IMR-90 (cell line): ENCODE measurements around the gene LRRC42. TPM values are rescaled to one million over a fixed set of nuclear protein-coding genes. Genes with fewer than 3 reads are reported as not detected.

Source experiments
- ATAC-seq: fragments of 200-7000 bp; cut with Tn5 transposase; 2 replicates; pipeline ENCODE4 v1.9.1; 2020; ENCODE audit warnings: low read depth, mild to moderate bottlenecking, moderate library complexity
- BruUV-seq: library from RNA; stranded (reverse); fragments of 400-500 nt; replicated peaks from 2 replicates; lab custom pipeline; 2021; lab: Mats Ljungman, UMichigan
- CTCF ChIA-PET: fragments of 300-600 bp; formaldehyde crosslinking; extraction: SDS; loops from one replicate; lab custom pipeline; 2021; ENCODE audit warnings: antibody characterized with exemption; lab: Yijun Ruan, JAX
- POLR2A ChIA-PET: fragments of 300-600 bp; sonication (Branson Sonifier 250); formaldehyde crosslinking; loops from one replicate; lab custom pipeline; 2022; ENCODE audit warnings: antibody characterized with exemption; ENCODE audit not compliant: unreplicated experiment; lab: Charles Lee
- DNase-seq: peaks from one replicate; pipeline ENCODE4 v3.0.0; 2013
- H2AFZ ChIP-seq: replicated peaks from 2 replicates; pipeline ENCODE3; 2013; ENCODE audit warnings: low read length, mild to moderate bottlenecking; ENCODE audit not compliant: poor library complexity
- H2AK5ac ChIP-seq: 2 replicates; pipeline ENCODE4 v1.6.1; 2013; ENCODE audit warnings: low read depth, low read length, inconsistent platforms
- H2AK9ac ChIP-seq: replicated peaks from 2 replicates; pipeline ENCODE3; 2013; ENCODE audit warnings: mild to moderate bottlenecking, low read depth, low read length, moderate library complexity; ENCODE audit not compliant: poor library complexity
- H2BK120ac ChIP-seq: 2 replicates; pipeline ENCODE4 v1.6.1; 2013; ENCODE audit warnings: low read depth, low read length, inconsistent platforms
- H2BK15ac ChIP-seq: 3 replicates; pipeline ENCODE4 v1.6.1; 2013; ENCODE audit warnings: low read depth, low read length, inconsistent platforms
- H2BK20ac ChIP-seq: 2 replicates; pipeline ENCODE4 v1.6.1; 2013; ENCODE audit warnings: low read depth, mild to moderate bottlenecking, inconsistent platforms, low read length, moderate library complexity
- H2BK5ac ChIP-seq: 2 replicates; pipeline ENCODE4 v1.6.1; 2013; ENCODE audit warnings: mild to moderate bottlenecking, low read depth, low read length, inconsistent platforms; ENCODE audit not compliant: poor library complexity, severe bottlenecking
- H3K14ac ChIP-seq: replicated peaks from 2 replicates; pipeline ENCODE4 v1.6.1; 2013; ENCODE audit warnings: low read depth, low read length, inconsistent platforms
- H3K18ac ChIP-seq: 2 replicates; pipeline ENCODE4 v1.6.1; 2013; ENCODE audit warnings: low read depth, low read length, control low read depth
- H3K23ac ChIP-seq: 2 replicates; pipeline ENCODE4 v1.6.1; 2013; ENCODE audit warnings: low read depth, low read length, inconsistent platforms
- H3K27ac ChIP-seq: 2 replicates; pipeline ENCODE4 v1.5.1; 2013; ENCODE audit warnings: mild to moderate bottlenecking, control low read depth, low read length; ENCODE audit not compliant: insufficient read depth
- H3K27me3 ChIP-seq: 2 replicates; pipeline ENCODE4 v1.6.1; 2013; ENCODE audit warnings: low read length; ENCODE audit not compliant: control insufficient read depth, insufficient read depth
- H3K36me3 ChIP-seq: 2 replicates; pipeline ENCODE4 v1.6.1; 2013; ENCODE audit warnings: low read length, mixed read lengths; ENCODE audit not compliant: control insufficient read depth, insufficient read depth
- H3K4ac ChIP-seq: 2 replicates; pipeline ENCODE4 v1.6.1; 2013; ENCODE audit warnings: low read depth, low read length, inconsistent platforms
- H3K4me1 ChIP-seq: 2 replicates; pipeline ENCODE4 v1.6.1; 2013; ENCODE audit warnings: low read length, mixed read lengths; ENCODE audit not compliant: control insufficient read depth, insufficient read depth
- H3K4me2 ChIP-seq: 2 replicates; pipeline ENCODE4 v1.6.1; 2013; ENCODE audit warnings: low read depth, mild to moderate bottlenecking, control low read depth, low read length, moderate library complexity
- H3K4me3 ChIP-seq: 2 replicates; pipeline ENCODE4 v1.5.1; 2013; ENCODE audit warnings: low read depth, mild to moderate bottlenecking, control low read depth, low read length, moderate library complexity; ENCODE audit not compliant: insufficient read depth
- H3K56ac ChIP-seq: 2 replicates; pipeline ENCODE4 v1.6.1; 2013; ENCODE audit warnings: low read length, inconsistent platforms; ENCODE audit not compliant: insufficient read depth; ENCODE audit errors: extremely low read depth
- H3K79me1 ChIP-seq, 2 experiments: 2 replicates each; pipeline ENCODE4 v1.6.1; 2013; ENCODE audit warnings: low read length in 2 of 2, inconsistent platforms in 1 of 2, low read depth in 1 of 2
- H3K9ac ChIP-seq: 2 replicates; pipeline ENCODE4 v1.6.1; 2013; ENCODE audit warnings: low read depth, low read length, control low read depth
- H3K9me1 ChIP-seq: 2 replicates; pipeline ENCODE4 v1.6.1; 2013; ENCODE audit warnings: low read length, inconsistent platforms; ENCODE audit not compliant: insufficient read depth
- H3K9me3 ChIP-seq: 2 replicates; pipeline ENCODE4 v1.6.1; 2013; ENCODE audit warnings: low read length; ENCODE audit not compliant: control insufficient read depth, insufficient read depth
- H4K20me1 ChIP-seq: 2 replicates; pipeline ENCODE4 v1.6.1; 2013; ENCODE audit warnings: low read length, inconsistent platforms; ENCODE audit not compliant: insufficient read depth
- H4K5ac ChIP-seq: 2 replicates; pipeline ENCODE4 v1.6.1; 2013; ENCODE audit warnings: mild to moderate bottlenecking, low read depth, low read length, control low read depth
- H4K8ac ChIP-seq, 2 experiments: 2 replicates each; pipeline ENCODE4 v1.6.1; 2013; ENCODE audit warnings: low read depth in 2 of 2, low read length in 2 of 2, control low read depth in 1 of 2, inconsistent platforms in 1 of 2
- H4K91ac ChIP-seq: 2 replicates; pipeline ENCODE4 v1.6.1; 2013; ENCODE audit warnings: low read depth, low read length, inconsistent platforms; ENCODE audit not compliant: insufficient read depth
- BHLHE40 ChIP-seq: fragments of 150-350 bp; IDR thresholded peaks from 2 replicates; pipeline ENCODE4 v1.6.1; 2016; ENCODE audit warnings: mild to moderate bottlenecking, low read depth, low read length
- CHD1 ChIP-seq: IDR thresholded peaks from 2 replicates; pipeline ENCODE4 v1.6.1; 2012; ENCODE audit warnings: low read depth, low read length, improper control_type of control experiment
- FOS ChIP-seq: fragments of 150-350 bp; IDR thresholded peaks from 2 replicates; pipeline ENCODE4 v1.6.1; 2016; ENCODE audit warnings: low read depth, low read length
- NFE2L2 ChIP-seq: fragments of 150-350 bp; IDR thresholded peaks from 2 replicates; pipeline ENCODE4 v1.6.1; 2016; ENCODE audit warnings: low read depth, mild to moderate bottlenecking, low read length
- RCOR1 ChIP-seq: IDR thresholded peaks from 2 replicates; pipeline ENCODE4 v1.6.1; 2012; ENCODE audit warnings: mild to moderate bottlenecking, low read length, improper control_type of control experiment; ENCODE audit not compliant: insufficient replicate concordance
- SMC3 ChIP-seq: fragments of 150-350 bp; IDR thresholded peaks from 2 replicates; pipeline ENCODE4 v1.6.1; 2016; ENCODE audit warnings: low read depth, mild to moderate bottlenecking, antibody characterized with exemption, low read length, moderate library complexity
- WGBS, 2 experiments: methylation state at CpG; one replicate each; pipeline versions ENCODE4 v1.1.5 to v1.1.7; 2013; ENCODE audit warnings: missing lambda C conversion rate in 2 of 2; ENCODE audit not compliant: insufficient read length in 1 of 2; ENCODE audit errors: extremely low coverage in 2 of 2; 5-methylcytosine and 5-hydroxymethylcytosine counted together
- dilution Hi-C: fragments of 300-500 bp; cut with HindIII; formaldehyde crosslinking; loops from one replicate; pipeline ENCODE4 v1.14.3; 2018; ENCODE audit warnings: low sequenced_read_pairs; ENCODE audit not compliant: unreplicated experiment
- in situ Hi-C: fragments of 300-500 bp; cut with MboI; formaldehyde crosslinking; loops from 3 replicates; pipeline ENCODE4 v1.14.3; 2019; ENCODE audit warnings: low sequenced_read_pairs, inconsistent platforms, mixed read lengths
- intact Hi-C: fragments of 100-400 bp; cut with micrococcal nuclease; formaldehyde crosslinking; loops from 2 replicates; pipeline ENCODE4 v1.10.0; 2022
- polyA plus RNA-seq, 3 experiments: library from polyadenylated mRNA; depleted of rRNA; stranded (reverse); fragments of >200 nt; gene quantifications; 2 replicates each; pipeline ENCODE4 v1.2.3, GENCODE V29; 2012; ENCODE audit warnings: low replicate concordance in 1 of 3
- total RNA-seq: library from RNA; depleted of rRNA; stranded (reverse); fragments of >200 nt; gene quantifications from 2 replicates; pipeline ENCODE4 v1.2.3, GENCODE V29; 2012
- TF ChIP-seq, protein P1 (sequence below): fragments of 150-350 bp; IDR thresholded peaks from 2 replicates; pipeline ENCODE4 v1.6.1; 2016; ENCODE audit warnings: low read depth, mild to moderate bottlenecking, low read length, moderate library complexity, borderline replicate concordance

LRRC42 gene
- total and polyA plus RNA-seq, 2 of the 4 experiments (the other 2 are of a cell fraction): 39.9 to 47.5 TPM

DNA sequence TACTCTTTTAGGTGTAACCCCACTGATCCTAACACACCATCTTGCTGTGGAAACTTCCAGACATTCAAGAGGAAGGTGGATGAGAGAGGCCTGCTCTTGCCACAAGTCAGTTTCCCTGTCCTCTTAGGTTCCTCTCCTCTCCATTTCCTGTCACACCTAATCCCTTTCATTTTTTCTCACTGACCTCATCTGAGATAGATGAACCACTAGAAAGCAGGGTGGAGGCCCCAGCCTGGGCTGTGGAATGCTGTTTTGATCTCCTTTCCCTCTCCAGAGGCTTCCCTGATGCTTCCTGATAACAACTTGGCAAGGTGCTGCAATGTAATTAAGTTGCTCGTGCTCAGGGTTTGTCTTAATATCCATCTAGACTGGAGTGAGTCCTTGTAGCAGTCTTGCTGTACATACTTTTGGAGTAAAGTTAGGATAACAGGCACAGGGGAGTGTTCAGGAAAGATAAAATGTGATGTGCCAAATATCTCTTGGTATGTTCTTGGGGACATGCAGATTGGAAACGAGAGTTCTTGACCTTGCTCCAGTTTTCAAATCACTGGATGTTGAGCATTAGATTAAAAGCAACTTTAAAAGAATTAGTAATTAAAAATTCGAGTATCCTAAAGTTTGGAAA lies 11.2 kb downstream of the LRRC42 start:
- BruUV-seq: no TSS peak
- peak overlapping the region; percentile 68 for H3K4me2 ChIP-seq
- H3K9me1 ChIP-seq: no peaks in the 10 kb centered on the region; the same call in 1 of the 2 replicates
- peaks cover 14% of the 10 kb centered on the region for H3K4me1 ChIP-seq
- H3K27ac ChIP-seq: peak overlapping the region; percentile 75
- peak overlapping the region; percentile 91 for H3K23ac ChIP-seq
- CTCF ChIA-PET: no interaction called here
- peak overlapping the region; percentile 77; the same call in 2 of the 3 replicates for H2BK15ac ChIP-seq
- H3K14ac ChIP-seq: peak overlapping the region; percentile 92
- H3K9ac ChIP-seq: peak overlapping the region; percentile 58; the same call in 1 of the 2 replicates
- peak overlapping the region; percentile 62 to 94 for H4K8ac ChIP-seq
- H3K79me1 ChIP-seq: peaks cover 25 to 38% of the 10 kb centered on the region in 2 experiments
- H2BK120ac ChIP-seq: peak overlapping the region; percentile 94
- peak overlapping the region; percentile 70 for H4K5ac ChIP-seq
- intact Hi-C loops (loop anchor here (2.0 kb wide), 1 partner anchor 95 kb away; the partner anchor contains the start of genes TCEANC2 and TMEM59), dilution Hi-C loops (no loop called here), in situ Hi-C loops (no loop called here)
- H2BK20ac ChIP-seq: peak overlapping the region; percentile 92
- H2AFZ ChIP-seq: peak overlapping the region; percentile 70
- H3K18ac ChIP-seq: peak overlapping the region; percentile 84
- ATAC-seq: peak; percentile 91
- H4K91ac ChIP-seq: peak overlapping the region; percentile 93
- H3K36me3 ChIP-seq: peaks cover 29% of the 10 kb centered on the region
- peak overlapping the region; percentile 93 for H3K4ac ChIP-seq
- WGBS, 2 experiments: no CpG with 5 or more reads among the region's 3 CpGs
- POLR2A ChIA-PET: no interaction called here
- H2AK9ac ChIP-seq: peak overlapping the region; percentile 87
- no peak for TF ChIP-seq RCOR1
- TF ChIP-seq CHD1: no peak
- TF ChIP-seq NFE2L2: no peak
- no peak for TF ChIP-seq FOS
- TF ChIP-seq SMC3: no peak
- TF ChIP-seq, protein P1, sequence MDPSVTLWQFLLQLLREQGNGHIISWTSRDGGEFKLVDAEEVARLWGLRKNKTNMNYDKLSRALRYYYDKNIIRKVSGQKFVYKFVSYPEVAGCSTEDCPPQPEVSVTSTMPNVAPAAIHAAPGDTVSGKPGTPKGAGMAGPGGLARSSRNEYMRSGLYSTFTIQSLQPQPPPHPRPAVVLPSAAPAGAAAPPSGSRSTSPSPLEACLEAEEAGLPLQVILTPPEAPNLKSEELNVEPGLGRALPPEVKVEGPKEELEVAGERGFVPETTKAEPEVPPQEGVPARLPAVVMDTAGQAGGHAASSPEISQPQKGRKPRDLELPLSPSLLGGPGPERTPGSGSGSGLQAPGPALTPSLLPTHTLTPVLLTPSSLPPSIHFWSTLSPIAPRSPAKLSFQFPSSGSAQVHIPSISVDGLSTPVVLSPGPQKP: no peak
- TF ChIP-seq BHLHE40: peak; percentile 47; the same call in 1 of the 2 replicates
- H3K27me3 ChIP-seq: no peaks in the 10 kb centered on the region
- peak overlapping the region; percentile 93 for H2BK5ac ChIP-seq
- H3K56ac ChIP-seq: peak overlapping the region; percentile 78
- H4K20me1 ChIP-seq: no peaks in the 10 kb centered on the region; the same call in 1 of the 2 replicates
- H3K9me3 ChIP-seq: no peaks in the 10 kb centered on the region
- H3K4me3 ChIP-seq: no peak overlapping the region
- peak; percentile 64 for DNase-seq
- H2AK5ac ChIP-seq: peak overlapping the region; percentile 69
